CMK (cell line): Measurements from ENCODE around the gene ZNF157.
"Not testable (repeated sequence)": the region's sequence is repeated elsewhere in the genome, so short reads cannot be mapped to it uniquely, and the experiment has no call there.

Experiments
- DNase-seq: peaks from one replicate; pipeline ENCODE4 v3.0.0-alpha.2; 2010; ENCODE audit warnings: low read depth

Gene ZNF157

DNA sequence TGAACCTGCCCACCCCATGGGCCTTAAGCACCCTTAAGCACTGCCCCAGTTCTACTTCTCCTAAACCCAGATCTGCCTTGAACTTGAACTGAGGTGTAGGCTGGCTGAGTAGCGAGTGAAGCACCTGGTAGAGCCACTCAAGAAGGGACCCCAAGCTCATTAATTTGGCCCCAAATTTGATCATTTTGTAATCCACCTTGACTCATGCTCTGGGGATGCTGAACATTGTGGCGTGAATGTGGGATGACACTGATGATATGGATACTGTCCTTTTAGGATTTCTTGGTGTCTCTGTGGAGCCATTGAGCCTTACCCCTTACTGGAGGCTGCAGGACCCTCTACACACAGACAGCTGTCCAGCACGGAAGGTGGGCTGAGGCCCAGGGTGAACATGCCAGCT is at the start of gene ZNF157:
Gene ZNF157, plus strand, starts transcription at position 301 of the 400 bp plus-strand sequence. Its CDS starts 91 bp downstream, at position 392.
- no peak for DNase-seq

DNA sequence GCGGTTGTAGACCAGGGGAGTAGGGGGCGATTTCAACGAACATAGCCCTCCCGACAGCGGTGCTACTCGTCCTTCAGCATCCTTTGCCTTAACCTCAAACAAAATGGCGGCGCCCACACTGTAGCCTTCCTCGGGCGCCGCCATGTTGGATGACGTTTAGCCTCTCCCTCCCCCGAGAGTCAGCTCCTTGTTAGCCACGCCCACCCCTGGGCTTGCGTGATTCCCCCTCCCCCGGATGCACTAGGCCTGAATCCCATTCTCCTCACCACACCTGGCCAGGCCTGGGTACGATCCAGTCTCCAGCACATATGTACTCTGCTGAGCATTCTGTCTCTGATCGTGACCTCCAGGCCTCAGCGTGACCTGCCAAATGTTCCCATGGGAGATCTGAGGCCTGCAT is 49.0 kb upstream of the ZNF157 start:
- no peak for DNase-seq

DNA sequence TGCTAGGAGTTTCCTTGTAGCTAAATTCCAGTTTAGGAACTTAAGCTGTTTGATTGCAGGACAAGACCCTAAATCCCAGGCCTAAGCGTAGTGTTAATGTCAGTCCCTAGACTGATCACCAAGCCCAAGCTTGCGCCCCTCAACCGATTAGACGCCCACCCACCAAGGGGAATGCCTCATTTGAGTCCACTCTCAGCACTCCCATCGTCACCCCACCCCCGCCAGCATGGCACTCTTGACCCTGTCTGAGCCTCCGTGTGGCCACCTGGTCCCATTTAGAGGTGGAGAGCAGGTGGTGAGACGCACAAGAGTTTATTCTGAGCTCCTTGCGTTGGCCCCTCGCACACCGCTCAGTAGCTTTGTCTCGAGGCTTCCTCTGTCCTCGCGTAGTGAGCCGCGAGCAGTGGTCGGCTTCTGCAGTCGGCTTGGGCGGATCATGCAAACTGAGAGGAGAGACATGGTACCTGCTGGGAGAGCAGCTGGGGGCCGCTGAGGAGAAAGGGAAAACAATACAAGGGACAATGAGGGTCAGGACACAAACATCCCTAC is 48.5 kb upstream of the ZNF157 start:
- DNase-seq: no peak

DNA sequence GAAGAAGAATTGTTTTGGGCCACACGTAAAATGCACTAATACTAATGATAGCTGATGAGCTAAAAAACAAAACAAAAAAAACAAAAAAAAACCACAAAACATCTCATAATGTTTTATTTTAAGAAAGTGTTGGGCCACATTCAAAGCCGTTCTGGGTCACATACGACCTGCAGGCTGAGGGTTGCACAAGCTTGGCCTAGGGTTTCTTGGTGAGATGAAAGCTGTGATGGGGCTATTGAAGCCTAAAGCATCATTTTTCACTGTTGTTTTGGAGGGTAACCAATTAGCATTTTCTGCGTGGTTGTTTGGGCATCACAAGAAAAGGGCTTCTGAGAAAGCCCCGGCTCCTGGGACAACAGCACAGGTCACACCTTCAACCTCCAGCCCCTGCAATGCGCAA is 42.5 kb upstream of the ZNF157 start:
- DNase-seq: no peak

DNA sequence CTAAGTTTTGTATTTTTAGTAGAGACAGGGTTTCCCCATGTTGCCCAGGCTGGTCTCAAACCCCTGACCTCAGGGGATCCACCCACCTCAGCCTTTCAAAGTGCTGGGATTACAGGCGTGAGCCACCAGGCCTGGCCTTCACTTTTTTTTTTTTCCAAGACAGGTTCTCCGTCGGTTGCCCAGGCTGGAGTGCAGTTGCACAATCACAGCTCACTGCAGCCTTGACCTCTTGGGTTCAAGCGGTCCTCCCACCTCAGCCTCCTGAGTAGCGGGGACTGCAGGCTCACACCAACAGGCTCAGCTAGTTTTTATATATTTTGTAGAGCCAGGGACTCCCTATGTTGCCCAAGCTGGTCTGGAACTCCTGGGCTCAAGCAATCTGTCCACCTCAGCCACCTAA is 37.6 kb upstream of the ZNF157 start:
- not testable (repeated sequence) for DNase-seq

DNA sequence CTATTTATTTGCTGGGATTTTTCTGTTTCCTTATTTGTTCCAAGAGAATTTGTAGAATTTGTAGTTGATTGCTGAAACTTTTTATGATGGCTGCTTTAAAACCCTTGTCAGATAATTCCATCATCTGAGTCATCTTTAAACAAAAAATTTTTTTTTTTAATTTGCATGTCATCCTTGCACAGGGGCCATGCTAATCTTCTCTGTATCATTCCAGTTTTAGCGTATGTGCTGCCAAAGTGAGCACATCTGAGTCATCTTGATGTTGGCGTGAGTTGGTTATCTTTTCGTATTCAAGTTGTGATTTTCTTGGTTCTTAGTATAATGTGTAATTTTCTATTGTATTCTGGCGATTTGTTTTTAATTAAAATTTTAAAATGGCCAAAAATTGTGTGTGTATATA is 18.7 kb upstream of the ZNF157 start:
- DNase-seq: no peak

DNA sequence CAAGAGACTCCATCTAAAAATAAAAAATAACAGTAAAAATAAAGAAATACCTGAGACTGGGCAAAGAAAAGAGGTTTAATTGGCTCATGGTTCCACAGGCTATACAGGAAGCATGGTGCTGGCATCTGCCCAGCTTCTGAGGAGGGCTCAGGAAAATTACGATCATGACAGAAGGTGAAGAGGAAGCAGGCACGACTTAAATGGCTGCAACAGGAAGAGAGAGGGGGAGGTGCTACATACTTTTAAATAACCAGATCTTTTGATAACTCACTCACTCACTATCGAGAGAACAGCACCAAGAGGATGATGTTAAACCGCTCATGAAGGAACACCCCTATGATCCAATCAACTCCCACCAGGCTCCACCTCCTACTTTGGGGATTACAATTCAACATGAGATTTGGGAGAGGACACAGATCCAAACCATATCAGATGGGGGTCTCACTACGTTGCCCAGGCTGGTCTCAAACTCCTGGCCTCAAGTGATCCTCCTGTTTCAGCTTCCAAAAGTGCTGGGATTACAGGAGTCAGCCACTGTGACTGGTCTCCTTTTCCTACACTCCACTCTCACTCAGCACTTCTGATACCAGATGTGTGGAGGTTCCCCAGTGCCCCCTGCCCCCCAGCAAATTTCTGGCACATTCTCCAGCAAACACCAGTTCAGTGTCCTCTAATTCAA is 11.9 kb upstream of the ZNF157 start:
- peak; percentile 4 for DNase-seq

DNA sequence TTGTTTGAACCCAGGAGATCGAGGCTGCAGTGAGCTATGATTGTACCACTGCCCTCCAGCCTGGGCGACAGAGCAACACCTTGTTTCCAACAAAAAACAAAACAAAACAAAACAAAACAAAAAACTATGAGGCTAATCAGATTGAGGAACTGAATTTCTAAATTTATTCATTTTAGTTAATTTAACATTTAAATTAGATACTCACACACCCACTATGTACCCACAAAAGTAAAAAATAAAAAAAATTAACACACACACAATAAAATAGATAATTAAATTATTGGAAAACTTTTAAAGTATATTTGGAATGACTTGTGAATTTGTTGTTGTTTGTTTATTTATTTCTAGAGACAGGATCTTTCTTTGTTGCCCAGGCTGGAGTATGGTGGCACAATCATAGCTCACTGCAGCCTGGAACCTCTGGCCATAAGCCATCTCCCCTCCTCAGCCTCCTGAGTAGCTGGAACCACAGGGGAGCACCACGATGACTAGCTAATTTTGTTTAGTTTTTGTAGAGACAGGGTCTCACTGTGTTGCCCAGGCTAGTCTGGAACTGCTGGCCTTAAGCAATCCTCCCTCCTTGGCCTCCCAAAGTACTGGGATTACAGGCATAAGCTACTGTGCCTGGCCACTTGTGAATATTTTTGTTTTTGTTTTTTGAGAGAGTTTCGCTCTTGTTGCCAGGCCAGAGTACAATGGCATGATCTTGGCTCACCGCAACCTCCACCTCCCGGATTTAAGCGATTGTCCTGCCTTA is 9.8 kb upstream of the ZNF157 start:
- no peak for DNase-seq

DNA sequence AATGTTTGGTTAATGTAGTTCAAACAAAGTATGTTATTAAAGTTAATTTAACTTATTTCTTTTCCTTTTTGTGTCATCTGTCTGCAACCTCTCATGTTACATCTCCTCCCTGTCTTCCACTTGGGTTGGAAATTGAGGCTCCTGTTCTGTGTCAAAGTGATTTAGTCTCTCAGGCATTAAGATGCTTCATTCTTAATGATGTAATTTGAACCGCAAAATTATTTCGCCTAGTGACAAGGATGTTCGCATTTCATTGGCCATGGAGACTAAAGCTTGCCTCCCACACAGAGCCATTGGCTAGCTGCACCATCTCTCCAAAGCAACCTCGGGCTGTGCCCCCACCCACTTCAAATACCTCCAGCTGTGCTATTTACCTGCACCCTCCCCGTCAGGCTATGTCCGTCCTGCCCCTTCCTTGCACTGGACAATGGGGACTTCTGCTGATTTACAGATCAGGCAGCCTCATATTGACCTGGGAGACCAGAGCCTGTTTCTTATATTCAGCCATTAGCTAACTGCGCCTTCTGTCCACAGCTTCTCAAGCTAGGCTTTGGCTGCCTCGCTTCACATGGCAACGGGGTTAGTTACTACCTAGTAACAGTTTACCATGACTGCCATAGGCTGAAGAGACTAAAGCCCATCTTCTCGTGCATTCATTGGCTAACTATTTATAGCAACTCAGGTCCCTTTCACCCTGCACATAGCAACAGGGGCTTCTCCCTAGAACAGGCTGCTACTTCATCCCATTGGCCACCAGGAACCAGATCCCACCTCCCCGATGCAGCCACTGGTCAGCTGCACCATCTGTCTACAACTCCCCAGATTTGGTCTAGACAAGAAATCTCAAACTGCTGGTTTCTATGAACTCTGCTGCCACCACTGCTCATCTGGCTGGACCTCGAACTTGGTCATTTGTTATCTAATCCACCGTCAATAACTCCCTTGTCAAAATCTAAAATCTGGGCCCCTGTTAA is 8.6 kb upstream of the ZNF157 start:
- DNase-seq: no peak

DNA sequence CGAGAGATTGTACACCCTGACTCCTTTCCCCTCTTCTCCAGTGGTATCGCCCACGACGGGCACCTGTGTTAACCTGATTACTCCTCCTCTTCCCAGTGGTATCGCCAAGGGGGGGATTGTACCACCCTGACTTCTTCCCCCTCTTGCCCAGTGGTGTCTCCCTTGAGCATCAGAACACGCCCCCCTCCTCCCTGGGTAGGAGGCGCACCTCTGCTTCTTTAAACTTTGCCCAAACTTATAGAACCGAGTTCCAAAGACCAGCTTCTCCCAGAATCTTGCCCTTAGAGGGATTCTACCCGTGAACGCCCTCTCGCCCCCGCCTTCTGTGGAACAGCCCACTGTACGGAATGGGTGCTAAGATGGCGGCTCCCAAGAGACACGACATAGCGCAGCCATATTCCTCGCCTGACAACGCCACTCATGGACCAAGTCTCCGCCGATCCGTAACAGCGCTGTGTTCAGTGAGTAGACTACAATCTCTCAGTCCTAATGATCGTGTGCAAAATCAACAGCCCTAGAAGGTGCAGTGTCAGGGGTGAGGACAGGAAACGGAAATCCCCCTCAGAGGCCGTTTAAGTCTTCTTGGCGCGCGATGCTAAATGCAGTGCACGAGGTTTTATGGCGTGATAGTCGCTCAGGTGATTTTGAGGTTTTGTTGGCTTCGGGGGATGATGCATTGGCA is 4.2 kb upstream of the ZNF157 start:
- DNase-seq: no peak

DNA sequence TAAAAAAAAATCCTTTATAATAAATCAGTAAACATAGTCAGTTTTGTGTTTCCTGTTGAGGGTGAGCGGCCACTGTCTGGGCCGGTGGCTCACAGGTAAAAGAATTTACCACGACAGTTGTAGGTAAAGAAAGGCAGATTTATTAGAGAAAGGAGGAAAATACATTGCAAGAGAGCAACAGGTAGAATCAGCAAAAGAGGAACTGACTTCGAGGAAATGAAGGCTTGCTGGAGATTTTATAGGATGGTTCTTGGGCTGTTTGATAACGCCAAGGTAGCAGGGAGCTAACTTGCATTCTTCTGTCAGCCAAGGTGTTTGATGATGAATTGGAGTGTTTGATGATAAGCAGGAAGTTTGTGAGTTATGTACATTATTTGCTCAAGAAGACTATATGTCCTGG is 2.8 kb downstream of the ZNF157 start:
- DNase-seq: no peak

DNA sequence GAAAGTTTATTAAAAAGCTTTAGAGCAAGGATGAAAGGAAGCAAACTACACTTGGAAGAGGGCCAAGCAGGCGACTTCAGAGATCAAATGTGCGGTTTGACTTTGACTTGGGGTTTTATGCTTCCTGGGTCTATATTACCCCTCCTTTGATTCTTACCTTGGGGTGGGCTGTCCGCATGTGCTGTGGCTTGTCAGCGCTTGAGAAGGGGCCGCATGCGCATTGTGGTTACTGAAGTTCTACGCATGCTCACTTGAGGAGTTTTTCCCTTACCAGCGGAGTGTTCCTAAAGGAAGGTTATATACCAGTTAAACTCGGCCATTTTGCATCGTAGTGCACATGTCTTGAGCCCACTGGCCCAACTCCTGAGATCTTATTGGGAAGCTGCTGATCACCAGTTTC is 9.9 kb downstream of the ZNF157 start:
- DNase-seq: no peak

DNA sequence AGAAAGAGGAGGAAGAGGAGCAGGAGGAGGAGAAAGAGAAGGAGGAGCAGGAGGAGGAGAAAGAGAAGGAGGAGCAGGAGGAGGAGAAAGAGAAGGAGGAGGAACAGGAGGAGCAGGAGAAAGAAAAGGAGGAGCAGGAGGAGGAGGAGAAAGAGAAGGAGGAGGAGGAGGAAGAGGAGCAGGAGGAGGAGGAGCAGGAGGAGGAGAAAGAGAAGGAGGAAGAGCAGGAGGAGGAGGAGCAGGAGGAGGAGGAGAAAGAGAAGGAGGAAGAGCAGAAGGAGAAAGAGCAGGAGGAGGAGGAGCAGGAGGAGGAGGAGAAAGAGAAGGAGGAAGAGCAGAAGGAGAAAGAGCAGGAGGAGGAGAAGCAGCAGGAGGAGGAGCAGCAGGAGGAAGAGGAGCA is 10.5 kb downstream of the ZNF157 start:
- not testable (repeated sequence) for DNase-seq

DNA sequence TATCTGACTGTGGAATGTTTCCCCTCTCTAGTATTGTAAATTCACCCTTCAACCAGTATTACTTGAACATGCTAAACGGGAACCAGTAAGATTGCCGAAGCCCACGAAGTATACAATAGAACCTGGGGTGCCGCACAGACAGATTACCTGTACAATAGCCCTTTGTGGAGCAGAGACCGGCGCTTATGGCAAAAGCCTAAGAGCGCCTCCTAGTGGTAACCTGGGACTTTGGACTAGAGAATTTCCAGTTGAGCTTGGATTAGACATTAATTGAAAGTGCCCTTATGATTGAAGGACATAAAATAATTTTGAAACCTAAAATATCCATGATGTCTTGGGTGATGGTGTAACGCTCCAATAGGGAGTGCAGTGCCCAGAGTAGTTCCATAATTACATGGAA is 14.1 kb downstream of the ZNF157 start:
- peak; percentile 14 for DNase-seq

DNA sequence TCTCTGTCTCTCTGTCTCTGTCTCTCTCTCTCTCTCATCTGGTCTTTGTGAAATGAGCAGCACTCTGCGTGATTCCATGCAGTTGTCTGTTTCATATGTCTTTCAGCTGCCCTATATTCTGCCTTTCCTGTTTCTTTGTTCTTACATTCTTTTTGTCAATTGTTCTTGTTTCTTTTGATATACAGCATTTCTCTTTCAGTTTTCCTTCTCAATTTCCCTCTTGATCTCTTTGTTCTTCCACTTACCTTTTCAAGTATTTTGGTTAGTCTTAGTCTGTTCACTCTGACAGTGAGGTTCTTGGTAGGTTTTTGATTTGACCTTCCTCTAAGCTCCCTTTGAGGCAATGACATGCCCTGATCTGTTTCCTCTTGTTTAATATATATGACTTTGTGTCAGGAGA is 20.4 kb downstream of the ZNF157 start:
- DNase-seq: no peak

DNA sequence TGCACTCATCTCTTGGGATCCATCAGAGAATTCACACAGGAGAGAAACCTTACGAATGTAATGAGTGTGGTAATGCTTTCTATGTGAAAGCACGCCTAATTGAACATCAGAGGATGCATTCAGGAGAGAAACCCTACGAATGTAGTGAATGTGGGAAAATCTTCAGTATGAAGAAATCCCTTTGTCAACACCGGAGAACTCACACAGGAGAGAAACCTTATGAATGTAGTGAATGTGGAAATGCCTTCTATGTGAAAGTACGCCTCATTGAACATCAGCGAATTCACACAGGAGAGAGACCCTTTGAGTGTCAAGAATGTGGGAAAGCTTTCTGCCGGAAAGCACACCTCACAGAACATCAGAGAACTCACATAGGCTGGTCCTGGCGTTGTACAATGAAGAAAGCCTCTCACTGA is 42.8 kb downstream of the ZNF157 start:
- DNase-seq: no peak

DNA sequence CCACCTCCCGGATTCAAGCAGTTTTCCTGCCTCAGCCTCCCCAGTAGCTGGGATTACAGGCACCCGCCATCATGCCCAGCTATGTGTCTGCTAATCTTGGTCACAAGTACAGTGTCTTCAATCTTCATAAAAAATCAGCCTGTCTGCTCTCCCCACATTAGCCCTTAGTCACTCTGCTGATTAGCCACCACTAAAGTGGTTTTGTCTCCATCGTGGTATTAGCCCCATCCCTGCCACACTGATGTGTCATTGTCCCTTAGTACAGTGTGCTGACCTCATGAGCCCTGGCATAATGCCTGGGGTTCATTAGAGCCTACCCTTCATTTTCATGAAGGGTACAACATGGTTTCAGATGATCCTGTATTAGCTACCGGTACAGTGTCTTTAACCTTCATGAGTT is 49.9 kb downstream of the ZNF157 start:
- no peak for DNase-seq

DNA sequence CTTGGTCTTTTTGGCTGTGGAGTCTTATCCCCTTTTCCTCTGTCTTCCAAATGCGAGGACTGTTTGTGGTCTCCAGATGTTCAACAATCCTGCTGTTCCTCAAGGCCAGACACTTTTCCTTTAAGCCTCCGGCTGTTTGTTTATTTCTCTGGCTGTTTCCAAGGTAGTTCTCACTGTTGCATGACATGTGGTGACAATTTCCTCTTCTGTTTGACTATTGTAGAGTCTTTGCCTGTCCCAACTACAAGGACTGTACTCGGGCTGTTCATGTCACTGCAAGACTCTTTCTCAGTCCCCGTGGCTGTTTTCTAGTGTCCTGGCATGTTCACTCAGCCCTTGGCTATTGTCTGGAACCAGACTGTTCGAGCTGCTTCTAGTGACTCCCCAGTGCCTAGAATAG is 50.6 kb downstream of the ZNF157 start:
- no peak for DNase-seq

DNA sequence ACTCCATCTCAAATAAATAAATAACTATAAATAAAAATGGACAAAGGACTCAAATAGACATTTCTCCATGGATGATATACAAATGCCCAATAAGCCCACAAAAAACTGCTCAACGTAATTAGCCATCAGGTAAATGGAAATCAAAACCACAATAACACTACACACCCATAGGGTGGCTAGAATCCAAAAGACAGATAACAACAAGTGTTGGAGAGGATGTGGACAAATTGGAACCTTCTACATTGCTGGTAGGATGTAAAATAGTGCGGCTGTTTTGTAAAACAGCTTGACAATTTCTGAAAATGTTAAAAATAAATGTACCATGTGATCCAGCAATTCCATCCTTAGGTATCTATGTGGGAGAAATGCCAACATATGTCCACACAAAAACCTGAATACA is 52.1 kb downstream of the ZNF157 start:
- no peak for DNase-seq

DNA sequence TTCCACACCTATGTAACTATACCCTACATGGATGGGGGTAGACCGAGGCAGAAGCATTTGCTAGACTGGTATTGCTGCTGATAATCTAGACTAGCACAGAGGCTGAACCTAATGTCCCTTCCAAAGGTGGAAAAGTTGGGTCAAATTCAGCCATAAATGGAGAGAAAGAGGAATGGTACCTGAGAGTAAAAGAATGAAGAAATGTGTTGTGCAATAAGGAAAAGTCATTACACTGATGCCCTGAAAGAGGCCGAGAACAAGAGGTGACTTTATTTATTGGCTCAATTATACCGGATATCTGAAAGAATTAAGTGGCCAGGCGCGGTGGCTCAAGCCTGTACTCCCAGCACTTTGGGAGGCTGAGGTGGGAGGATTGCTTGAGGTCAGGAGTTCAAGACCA is 60.5 kb downstream of the ZNF157 start:
- no peak for DNase-seq

DNA sequence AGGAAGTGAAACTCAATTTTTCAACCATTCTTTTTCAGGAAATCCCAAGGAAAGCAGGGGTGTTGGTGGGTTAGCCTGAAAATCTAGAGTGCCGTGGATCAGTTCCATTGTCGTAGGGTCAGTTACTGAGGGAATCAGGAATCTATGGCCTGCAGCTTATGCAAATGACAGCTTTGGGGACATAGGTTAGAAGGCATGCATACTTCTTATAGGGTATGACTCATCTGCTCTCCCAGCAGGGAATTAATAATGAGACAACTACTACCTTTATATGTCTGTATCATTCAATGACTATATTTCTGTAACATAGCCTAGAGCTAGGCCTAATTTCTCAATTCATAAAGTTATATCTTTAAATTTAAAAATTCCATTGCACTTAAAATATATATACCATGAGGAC is 76.1 kb downstream of the ZNF157 start:
- no peak for DNase-seq

DNA sequence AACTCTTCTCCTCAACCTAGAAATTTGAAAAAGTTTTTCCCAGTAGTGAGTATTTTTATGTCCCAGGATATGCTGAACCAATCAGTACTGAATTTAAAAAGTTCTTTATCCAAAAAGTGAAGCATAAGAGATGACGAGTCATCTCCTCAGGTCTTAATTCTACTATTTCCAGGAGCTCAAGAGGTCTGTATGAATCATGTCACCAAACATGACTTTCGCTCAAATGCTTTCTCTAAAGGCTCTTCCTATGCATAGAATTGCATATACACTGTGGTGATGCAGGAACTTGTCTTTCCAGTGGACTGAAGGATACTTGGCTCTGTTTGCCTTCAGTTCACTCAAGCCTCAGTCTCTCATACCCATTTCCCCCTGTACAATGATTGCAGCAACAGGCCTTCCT is 76.6 kb downstream of the ZNF157 start:
- DNase-seq: no peak
